ENCODE measurements around the gene SDK1. TPM values are rescaled to one million over a fixed set of nuclear protein-coding genes. Genes with fewer than 3 reads are reported as not detected.

Gene SDK1
- total RNA-seq, 6 experiments from 2014 or later = not detected

- Mint-ChIP-seq H3K4me3 (no peak overlapping the region), H3K9me3 (peaks cover 45% of the 10 kb centered on the region), H3K27ac (no peak overlapping the region), H3K36me3 (ENCODE audit: low read depth) (no peaks in the 10 kb centered on the region), H3K27me3 (ENCODE audit: insufficient read depth) (no peaks in the 10 kb centered on the region; the same call in 1 of the 2 replicates), H3K4me1 (ENCODE audit: low read depth) (no peaks in the 10 kb centered on the region)
- DNase-seq = no peak
- TF ChIP-seq, protein P1, sequence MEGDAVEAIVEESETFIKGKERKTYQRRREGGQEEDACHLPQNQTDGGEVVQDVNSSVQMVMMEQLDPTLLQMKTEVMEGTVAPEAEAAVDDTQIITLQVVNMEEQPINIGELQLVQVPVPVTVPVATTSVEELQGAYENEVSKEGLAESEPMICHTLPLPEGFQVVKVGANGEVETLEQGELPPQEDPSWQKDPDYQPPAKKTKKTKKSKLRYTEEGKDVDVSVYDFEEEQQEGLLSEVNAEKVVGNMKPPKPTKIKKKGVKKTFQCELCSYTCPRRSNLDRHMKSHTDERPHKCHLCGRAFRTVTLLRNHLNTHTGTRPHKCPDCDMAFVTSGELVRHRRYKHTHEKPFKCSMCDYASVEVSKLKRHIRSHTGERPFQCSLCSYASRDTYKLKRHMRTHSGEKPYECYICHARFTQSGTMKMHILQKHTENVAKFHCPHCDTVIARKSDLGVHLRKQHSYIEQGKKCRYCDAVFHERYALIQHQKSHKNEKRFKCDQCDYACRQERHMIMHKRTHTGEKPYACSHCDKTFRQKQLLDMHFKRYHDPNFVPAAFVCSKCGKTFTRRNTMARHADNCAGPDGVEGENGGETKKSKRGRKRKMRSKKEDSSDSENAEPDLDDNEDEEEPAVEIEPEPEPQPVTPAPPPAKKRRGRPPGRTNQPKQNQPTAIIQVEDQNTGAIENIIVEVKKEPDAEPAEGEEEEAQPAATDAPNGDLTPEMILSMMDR (IDR thresholded peaks at IDR 0.05) = no peak
Observed at GRCh38 chr7:3973264-3973663, 672.2 kb downstream of the SDK1 start.

GRCh38 chr7:3974329-3974728, 673.3 kb downstream of the SDK1 start:
- Mint-ChIP-seq H3K4me1 (ENCODE audit: low read depth) (no peaks in the 10 kb centered on the region), H3K4me3 (no peak overlapping the region), H3K36me3 (ENCODE audit: low read depth) (no peaks in the 10 kb centered on the region), H3K27me3 (ENCODE audit: insufficient read depth) (no peaks in the 10 kb centered on the region; the same call in 1 of the 2 replicates), H3K9me3 (peaks cover 45% of the 10 kb centered on the region), H3K27ac (no peak overlapping the region)
- no peak for DNase-seq
- TF ChIP-seq, protein P1 (IDR thresholded peaks at IDR 0.05) = no peak

GRCh38 chr7:3975371-3975770, 674.3 kb downstream of the SDK1 start:
- no peaks in the 10 kb centered on the region for H3K36me3 Mint-ChIP-seq (ENCODE audit: low read depth)

GRCh38 chr7:3977391-3977790, 676.3 kb downstream of the SDK1 start:
- no peaks in the 10 kb centered on the region for H3K36me3 Mint-ChIP-seq (ENCODE audit: low read depth)
- TF ChIP-seq, protein P1 (IDR thresholded peaks at IDR 0.05) = no peak
- peaks cover 35% of the 10 kb centered on the region for H3K9me3 Mint-ChIP-seq
- no peak for DNase-seq
- no peaks in the 10 kb centered on the region; the same call in none of the 2 replicates for H3K27me3 Mint-ChIP-seq (ENCODE audit: insufficient read depth)
- H3K27ac Mint-ChIP-seq = no peak overlapping the region
- no peak overlapping the region for H3K4me3 Mint-ChIP-seq
- H3K4me1 Mint-ChIP-seq (ENCODE audit: low read depth) = no peaks in the 10 kb centered on the region

More at GRCh38 chr7:3975371-3975770, 674.3 kb downstream of the SDK1 start:
- Mint-ChIP-seq H3K27me3 (ENCODE audit: insufficient read depth) (no peaks in the 10 kb centered on the region; the same call in none of the 2 replicates), H3K9me3 (peaks cover 39% of the 10 kb centered on the region), H3K4me3 (no peak overlapping the region), H3K4me1 (ENCODE audit: low read depth) (no peaks in the 10 kb centered on the region), H3K27ac (no peak overlapping the region)
- DNase-seq = no peak
- TF ChIP-seq, protein P1 (IDR thresholded peaks at IDR 0.05) = no peak

DNA sequence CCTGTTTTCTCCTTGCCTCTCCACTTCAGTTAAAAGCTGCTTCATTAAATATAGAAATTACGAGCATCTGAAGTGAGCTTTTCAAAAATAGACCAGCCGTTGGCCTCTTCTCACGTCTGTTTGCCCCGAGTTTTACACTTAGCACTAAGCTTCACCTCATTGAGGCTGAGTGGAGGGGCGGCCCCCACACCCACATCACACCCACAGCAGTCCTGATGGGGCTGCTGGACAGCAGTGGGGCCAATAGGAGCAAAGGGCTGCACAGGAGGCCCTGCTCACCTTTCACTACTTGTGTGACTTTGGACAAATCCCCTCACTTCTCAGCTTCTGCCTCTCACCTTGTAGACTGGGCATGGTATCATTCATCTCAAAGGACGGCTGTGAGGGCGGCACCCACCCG, 677.8 kb downstream of the SDK1 start:
- peaks cover 36% of the 10 kb centered on the region for H3K9me3 Mint-ChIP-seq
- H3K27me3 Mint-ChIP-seq (ENCODE audit: insufficient read depth) = no peaks in the 10 kb centered on the region; the same call in none of the 2 replicates
- DNase-seq = no peak
- TF ChIP-seq, protein P1 (IDR thresholded peaks at IDR 0.05) = no peak
- H3K27ac Mint-ChIP-seq = no peak overlapping the region
- no peak overlapping the region for H3K4me3 Mint-ChIP-seq
- H3K36me3 Mint-ChIP-seq (ENCODE audit: low read depth) = no peaks in the 10 kb centered on the region
- no peaks in the 10 kb centered on the region for H3K4me1 Mint-ChIP-seq (ENCODE audit: low read depth)
